Measurements from ENCODE around the gene ST6GALNAC3.

DNA sequence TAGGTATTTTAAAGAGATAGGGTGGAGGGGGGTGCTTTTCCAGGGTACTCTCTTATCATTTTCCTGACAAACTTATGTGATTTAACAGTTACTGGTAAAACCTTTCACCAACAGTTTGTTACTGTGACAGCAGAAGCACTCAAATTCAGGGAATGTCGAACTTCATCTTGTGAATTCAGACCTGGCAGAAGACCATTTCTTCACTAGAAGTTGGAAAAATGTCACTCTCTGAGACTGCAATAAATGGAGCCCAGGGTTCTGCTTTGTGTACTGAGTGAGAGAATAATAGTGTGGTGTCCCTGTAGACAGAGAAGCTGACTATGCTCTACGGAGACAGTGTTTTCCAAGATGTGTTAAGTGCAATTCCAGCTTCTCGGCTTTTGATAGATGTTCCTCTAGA is 200.2 kb downstream of the ST6GALNAC3 start:
- TF ChIP-seq POLR2A (IDR thresholded peaks at IDR 0.05; ENCODE audit: low read depth, low read length) (no peak), POLR2AphosphoS5 (IDR thresholded peaks at IDR 0.05; ENCODE audit: low read depth, low read length) (no peak), TAF1 (IDR thresholded peaks at IDR 0.05; ENCODE audit: borderline replicate concordance, low read depth, low read length) (no peak)
